NK-92 (cell line): ENCODE results near the gene WWOX.

Experiments used
- DNase-seq: peaks from one replicate; lab custom pipeline; 2025; ENCODE audit not compliant: unreplicated experiment; lab: John Stamatoyannopoulos, UW

The WWOX gene

DNA sequence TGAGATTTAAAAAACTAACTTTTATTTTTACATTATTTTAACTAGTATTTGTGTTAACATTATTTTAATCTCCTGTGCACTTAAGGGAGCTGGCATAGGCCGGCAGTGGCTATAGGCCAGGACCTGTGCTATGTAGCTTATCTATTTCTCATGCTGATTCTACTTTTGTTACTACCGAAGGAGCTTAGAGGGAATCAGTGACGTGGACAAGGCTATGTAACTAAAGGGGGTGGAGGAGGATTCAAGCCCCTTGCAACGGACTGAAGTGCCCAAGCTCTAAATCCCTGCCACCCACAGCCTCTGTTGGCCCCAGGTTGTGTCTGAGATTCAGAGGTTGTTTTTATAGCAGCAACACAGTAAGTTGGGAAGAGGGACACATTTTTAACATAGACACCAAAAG, 356.4 kb downstream of the WWOX start:
- DNase-seq = no peak

GRCh38 chr16:78458588-78458987, 359.1 kb downstream of the WWOX start:
- DNase-seq = no peak

- DNase-seq = no peak
Measured at GRCh38 chr16:78460428-78460827, 361.0 kb downstream of the WWOX start.

DNA sequence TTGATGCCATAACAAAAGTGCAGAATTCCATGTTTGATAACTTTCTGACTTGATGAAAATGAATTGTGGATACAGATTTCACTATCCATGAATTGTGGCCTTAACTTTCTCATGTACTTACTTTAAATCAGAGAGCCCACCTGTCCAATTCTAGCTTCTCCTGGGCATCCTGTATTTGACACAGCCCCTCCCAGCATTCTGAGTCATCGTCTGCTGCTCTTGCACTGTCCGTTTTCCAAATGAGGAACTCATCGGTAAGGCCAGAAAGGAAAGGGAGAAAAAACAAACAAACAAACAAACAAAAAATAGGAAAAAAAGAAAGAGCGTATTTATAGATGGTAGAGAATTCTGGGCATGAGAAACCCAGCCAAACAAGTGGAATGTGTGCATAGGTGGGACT, 361.6 kb downstream of the WWOX start:
- DNase-seq = no peak

DNA sequence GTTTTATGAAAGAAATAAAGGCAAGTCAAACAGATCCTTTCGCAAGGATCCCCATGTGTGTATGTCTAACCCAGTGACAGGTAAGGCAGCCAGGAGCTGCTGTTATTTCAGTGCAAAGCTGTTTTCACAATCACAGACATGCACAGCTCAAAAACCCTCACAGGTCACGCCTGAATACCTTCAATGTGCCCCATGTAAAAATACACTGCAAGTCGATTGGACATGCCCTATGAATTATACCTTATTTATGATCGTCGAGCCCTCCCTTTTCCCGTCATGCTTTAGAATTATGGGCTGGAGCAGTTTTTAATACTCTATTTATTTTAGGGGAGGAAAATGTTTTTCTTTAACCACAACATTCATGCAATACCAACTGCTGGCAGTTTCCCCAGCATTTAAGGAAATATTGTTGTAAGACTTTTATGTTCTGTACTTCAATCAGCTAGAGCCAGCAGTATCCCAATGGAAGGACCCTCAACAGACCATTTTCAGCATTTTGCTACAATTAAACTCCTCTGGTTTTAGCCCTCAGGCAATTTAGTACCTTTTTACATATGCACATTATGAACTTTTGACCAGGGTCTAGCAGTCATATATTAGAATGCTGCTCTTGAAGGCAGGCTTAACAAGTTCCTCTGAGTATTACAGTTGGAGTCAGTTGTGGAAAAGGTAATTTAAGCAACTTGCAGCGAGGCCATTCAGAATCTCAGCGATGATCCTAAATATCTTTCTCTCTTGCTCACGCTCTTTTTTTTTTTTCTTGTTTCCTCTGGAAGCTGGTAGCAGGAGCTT, 362.2 kb downstream of the WWOX start:
- no peak for DNase-seq

- DNase-seq = no peak
Measured at GRCh38 chr16:78462288-78463208, 363.1 kb downstream of the WWOX start.

GRCh38 chr16:78463591-78463990, 364.1 kb downstream of the WWOX start:
- DNase-seq = no peak

- no peak for DNase-seq
Measured at GRCh38 chr16:78464833-78465232, 365.4 kb downstream of the WWOX start.

GRCh38 chr16:78465730-78466129, 366.3 kb downstream of the WWOX start:
- no peak for DNase-seq

GRCh38 chr16:78469787-78470186, 370.3 kb downstream of the WWOX start:
- DNase-seq = no peak

GRCh38 chr16:78473031-78473699, 373.7 kb downstream of the WWOX start:
- DNase-seq = no peak

DNA sequence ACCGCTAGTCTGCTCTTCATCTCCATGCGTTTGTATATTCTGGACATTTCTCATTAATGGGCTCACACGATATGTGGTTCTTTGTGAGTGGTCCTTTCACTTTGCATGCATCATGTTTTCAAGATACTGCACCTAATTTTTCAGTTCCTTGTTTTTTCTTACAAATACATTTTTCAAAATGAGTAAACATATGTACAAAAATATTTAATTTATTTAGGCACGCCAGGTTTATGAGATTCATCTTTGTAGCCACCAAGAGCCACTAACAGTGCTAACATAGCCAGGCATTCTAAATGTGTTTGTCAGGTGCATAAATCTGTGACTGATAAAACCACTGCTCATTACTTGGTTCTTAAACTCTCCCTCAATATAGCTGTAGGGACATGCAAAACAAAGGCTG, 375.3 kb downstream of the WWOX start:
- DNase-seq = no peak

- no peak for DNase-seq
Measured at GRCh38 chr16:78476615-78477014, 377.2 kb downstream of the WWOX start.

DNA sequence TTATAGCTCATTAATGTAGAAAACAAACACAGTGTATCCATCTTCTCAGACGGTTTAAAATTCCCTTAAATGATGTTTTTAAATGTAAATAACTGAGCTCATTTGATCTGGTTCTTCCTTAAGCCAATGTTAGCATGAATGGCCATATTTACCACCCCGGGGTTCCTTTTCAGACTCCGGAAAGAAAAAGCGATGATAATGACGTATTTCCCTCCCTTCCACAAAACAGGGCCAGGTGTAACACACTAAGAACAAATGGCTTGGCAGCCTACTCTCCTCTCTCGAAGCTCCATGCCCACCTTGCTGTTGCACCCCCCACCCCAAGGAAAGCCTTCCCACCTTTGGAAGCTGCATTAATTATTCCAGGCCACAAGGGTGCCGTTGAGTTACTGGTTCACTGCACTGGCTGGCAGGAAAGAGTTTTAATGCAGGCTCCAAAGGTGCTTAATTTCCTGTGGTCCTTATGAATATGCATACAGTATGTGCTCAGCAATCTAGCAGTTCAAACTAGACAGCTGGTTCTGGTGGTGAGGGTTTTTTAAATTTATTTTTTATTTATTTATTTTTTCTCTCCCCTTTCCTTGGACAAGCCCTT, 378.9 kb downstream of the WWOX start:
- no peak for DNase-seq

- no peak for DNase-seq
Measured at GRCh38 chr16:78479723-78480122, 380.3 kb downstream of the WWOX start.

DNA sequence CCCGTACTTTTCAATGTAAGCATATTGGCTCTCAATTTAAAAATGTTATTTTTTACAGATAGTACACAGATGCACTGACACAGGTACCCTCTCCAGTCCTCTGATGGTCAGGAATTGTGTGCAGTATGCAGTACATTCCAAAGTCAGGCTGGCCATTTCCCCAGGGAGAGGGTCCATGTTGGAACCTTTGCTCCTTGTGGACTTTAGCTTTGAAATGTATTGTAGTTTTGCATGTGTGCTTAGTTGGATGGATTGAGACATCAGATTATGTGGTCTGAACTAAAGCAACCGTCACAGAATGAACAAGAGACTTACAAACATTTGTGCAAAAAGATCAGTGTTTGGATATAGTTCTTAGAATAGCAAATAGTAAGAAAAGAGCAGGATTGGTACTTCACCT, 381.1 kb downstream of the WWOX start:
- no peak for DNase-seq

DNA sequence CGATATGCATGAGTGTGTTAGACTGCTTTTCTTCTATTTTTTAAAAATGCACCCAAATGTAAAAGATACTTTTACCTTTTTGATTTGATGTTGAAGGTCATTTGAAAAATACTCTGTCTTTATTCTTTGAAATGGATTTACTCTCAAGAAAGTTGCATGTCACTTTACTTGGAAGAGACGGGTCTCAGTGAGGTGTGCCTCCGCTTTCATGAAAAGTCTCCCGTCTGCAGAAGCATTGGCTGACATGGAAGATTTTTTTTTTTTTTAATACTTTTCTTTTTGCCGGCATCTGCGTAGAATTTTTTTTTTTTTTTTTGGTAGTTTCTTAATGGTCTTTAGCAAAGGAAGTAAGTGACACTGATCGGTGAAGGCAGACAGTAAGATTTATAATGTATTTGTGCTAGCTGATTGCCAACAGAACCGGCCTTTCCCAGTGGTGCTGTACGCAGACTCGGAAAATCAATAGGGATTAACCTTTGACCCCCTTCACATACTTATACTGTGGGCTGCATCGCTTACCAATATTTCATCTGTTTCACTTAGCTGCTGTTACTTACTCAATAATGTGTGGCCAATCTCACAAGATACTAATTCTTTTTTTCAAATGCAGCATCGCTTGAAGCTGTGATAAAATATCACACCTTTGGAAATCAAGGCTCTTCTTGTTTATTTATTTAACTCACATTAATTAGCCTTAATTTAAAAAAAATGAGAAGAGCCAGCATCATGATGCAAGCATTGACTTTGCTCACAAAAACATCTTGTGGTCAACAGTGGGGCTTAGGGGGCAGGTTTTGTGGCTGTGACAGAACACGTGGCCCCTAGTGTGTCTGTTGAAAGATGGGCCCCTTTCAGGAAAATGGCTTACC, 383.9 kb downstream of the WWOX start:
- no peak for DNase-seq

- no peak for DNase-seq
Measured at GRCh38 chr16:78484509-78485058, 385.1 kb downstream of the WWOX start.

GRCh38 chr16:78485188-78485916, 385.9 kb downstream of the WWOX start:
- no peak for DNase-seq
